MM.1S (cell line): ENCODE measurements around the gene TRPV4.

Source experiments
- EZH2 ChIP-seq: fragments of 300-600 bp; sonication (generic); optimal IDR thresholded peaks from 2 replicates; pipeline ENCODE3; 2017; ENCODE audit warnings: low read depth, mild to moderate bottlenecking, antibody characterized with exemption, low read length, mixed read lengths
- EZH2phosphoT487 ChIP-seq: fragments of 300-600 bp; sonication (generic); IDR thresholded peaks from 2 replicates; pipeline ENCODE4 v1.6.1; 2018; ENCODE audit warnings: antibody characterized with exemption, low read length
- TF ChIP-seq, protein P1 (sequence below): fragments of 300-600 bp; sonication (generic); IDR thresholded peaks from 2 replicates; pipeline ENCODE4 v1.5.1; 2016; ENCODE audit warnings: antibody characterized with exemption, low read length, mixed read lengths

DNA sequence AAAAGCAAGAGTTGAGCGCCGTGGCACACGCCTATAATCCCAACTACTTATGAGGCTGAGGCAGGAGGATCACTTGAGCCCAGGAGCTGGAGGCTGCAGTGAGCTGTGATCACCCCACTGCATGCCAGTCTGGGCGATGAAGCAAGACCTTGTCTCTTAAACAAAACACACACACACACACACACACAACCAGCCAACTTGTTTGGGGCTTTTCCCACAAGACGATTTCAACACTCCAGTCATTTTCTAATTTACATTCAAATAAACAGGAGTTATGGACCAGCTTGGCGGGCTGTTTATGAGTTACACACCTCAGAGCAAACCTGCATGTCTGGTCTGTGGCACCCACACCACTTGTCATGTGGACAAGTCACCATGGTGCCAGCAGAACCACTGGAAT, 40.5 kb upstream of the TRPV4 start:
- TF ChIP-seq, protein P1, sequence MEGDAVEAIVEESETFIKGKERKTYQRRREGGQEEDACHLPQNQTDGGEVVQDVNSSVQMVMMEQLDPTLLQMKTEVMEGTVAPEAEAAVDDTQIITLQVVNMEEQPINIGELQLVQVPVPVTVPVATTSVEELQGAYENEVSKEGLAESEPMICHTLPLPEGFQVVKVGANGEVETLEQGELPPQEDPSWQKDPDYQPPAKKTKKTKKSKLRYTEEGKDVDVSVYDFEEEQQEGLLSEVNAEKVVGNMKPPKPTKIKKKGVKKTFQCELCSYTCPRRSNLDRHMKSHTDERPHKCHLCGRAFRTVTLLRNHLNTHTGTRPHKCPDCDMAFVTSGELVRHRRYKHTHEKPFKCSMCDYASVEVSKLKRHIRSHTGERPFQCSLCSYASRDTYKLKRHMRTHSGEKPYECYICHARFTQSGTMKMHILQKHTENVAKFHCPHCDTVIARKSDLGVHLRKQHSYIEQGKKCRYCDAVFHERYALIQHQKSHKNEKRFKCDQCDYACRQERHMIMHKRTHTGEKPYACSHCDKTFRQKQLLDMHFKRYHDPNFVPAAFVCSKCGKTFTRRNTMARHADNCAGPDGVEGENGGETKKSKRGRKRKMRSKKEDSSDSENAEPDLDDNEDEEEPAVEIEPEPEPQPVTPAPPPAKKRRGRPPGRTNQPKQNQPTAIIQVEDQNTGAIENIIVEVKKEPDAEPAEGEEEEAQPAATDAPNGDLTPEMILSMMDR = no peak
- no peak for TF ChIP-seq EZH2phosphoT487
- no peak for TF ChIP-seq EZH2
